Lung (tissue), 12 donors: ENCODE data around the gene ZBTB44. TPM values are rescaled to one million over a fixed set of nuclear protein-coding genes. Genes with fewer than 3 reads are reported as not detected.

Source experiments
- ATAC-seq: fragments of 200-7000 bp; cut with Tn5 transposase; one replicate; pipeline ENCODE4 v1.9.1; 2020; ENCODE audit warnings: moderate number of reproducible peaks; ENCODE audit not compliant: insufficient read depth, low FRiP score
- DNase-seq, 3 donors: peaks; one replicate each; pipeline ENCODE4 v3.0.0-alpha.2; 2013 to 2017
- H3K27ac ChIP-seq, 2 donors: one replicate each; pipeline ENCODE4 v1.5.1; 2013; ENCODE audit warnings: mild to moderate bottlenecking in 2 of 2, moderate library complexity in 2 of 2, control low read depth in 1 of 2, inconsistent platforms in 1 of 2, low read depth in 1 of 2, low read length in 1 of 2
- H3K27me3 ChIP-seq, 3 donors: one replicate each; pipeline ENCODE4 v1.5.1; 2013; ENCODE audit warnings: low read length in 2 of 3; ENCODE audit not compliant: control insufficient read depth in 3 of 3, insufficient read depth in 3 of 3
- H3K36me3 ChIP-seq, 4 donors: one replicate each; pipeline ENCODE4 v1.5.1; 2013; ENCODE audit warnings: low read length in 4 of 4, mild to moderate bottlenecking in 1 of 4, moderate library complexity in 1 of 4; ENCODE audit not compliant: control insufficient read depth in 4 of 4, insufficient read depth in 4 of 4
- H3K4me1 ChIP-seq, 5 donors: one replicate each; pipeline ENCODE4 v1.5.1; 2013; ENCODE audit warnings: low read length in 5 of 5, mild to moderate bottlenecking in 2 of 5, moderate library complexity in 1 of 5; ENCODE audit not compliant: control insufficient read depth in 5 of 5, insufficient read depth in 5 of 5
- H3K4me3 ChIP-seq: one replicate; pipeline ENCODE4 v1.5.1; 2013; ENCODE audit warnings: mild to moderate bottlenecking, control low read depth, moderate library complexity
- H3K9ac ChIP-seq, 2 donors: one replicate each; pipeline ENCODE4 v1.5.1; 2013; ENCODE audit warnings: low read length in 2 of 2, control low read depth in 1 of 2; ENCODE audit not compliant: insufficient read depth in 1 of 2
- H3K9me3 ChIP-seq, 4 donors: one replicate each; pipeline ENCODE4 v1.5.1; 2013; ENCODE audit warnings: low read length in 3 of 4, mild to moderate bottlenecking in 1 of 4, moderate library complexity in 1 of 4; ENCODE audit not compliant: control insufficient read depth in 4 of 4, insufficient read depth in 3 of 4
- CTCF ChIP-seq: IDR thresholded peaks from 2 replicates; pipeline ENCODE4 v1.5.1; 2012; ENCODE audit warnings: mild to moderate bottlenecking; ENCODE audit errors: control extremely low read depth, extremely low read depth
- WGBS, 2 donors: extraction: QIAGEN DNeasy Blood & Tissue Kit; methylation state at CpG; one replicate each; pipeline ENCODE4 v1.1.7; 2013; 5-methylcytosine and 5-hydroxymethylcytosine counted together
- polyA plus RNA-seq, 2 donors: library from polyadenylated mRNA; stranded (reverse); fragments of 200-250 nt; gene quantifications; one replicate each; pipeline ENCODE4 v1.2.1, GENCODE V29; 2013
- total RNA-seq, 2 donors: library from RNA; depleted of rRNA in 1 of 2; stranded (reverse); fragments of >200 nt in 1 of 2; gene quantifications; one replicate each; pipeline ENCODE4 v1.2.1, GENCODE V29; 2014 to 2021
- donor health status: control.
- donor health status: control.
- donor health status: Bipolar disorder and iron deficiency.
- donor health status: healthy.
- donor health status: DM: yes; HTN: yes; CAD: no.

ZBTB44 gene
- total and polyA plus RNA-seq, 4 donors, result 8.6 to 72.7 (median 20.8) TPM

GRCh38 chr11:130347261-130347660 is 32.5 kb upstream of the ZBTB44 start:
- no peak overlapping the region for H3K9ac ChIP-seq
- no peak overlapping the region for H3K4me3 ChIP-seq
- no peak for ATAC-seq
- no peak for DNase-seq
- 76 to 88% methylated on average over 1 of the region's 1 CpG for whole genome bisulfite sequencing, 2 donors
- TF ChIP-seq CTCF, result no peak
- H3K27me3 ChIP-seq, result no peaks in the 10 kb centered on the region
- H3K36me3 ChIP-seq, result no peaks in the 10 kb centered on the region
- no peaks in the 10 kb centered on the region for H3K4me1 ChIP-seq
- H3K27ac ChIP-seq, result no peak overlapping the region
- peaks cover 0 to 2% (median 0%) of the 10 kb centered on the region in 4 donors for H3K9me3 ChIP-seq

GRCh38 chr11:130344841-130345240 is 30.1 kb upstream of the ZBTB44 start:
- H3K4me1 ChIP-seq, result no peaks in the 10 kb centered on the region
- H3K9ac ChIP-seq, result no peak overlapping the region
- H3K27me3 ChIP-seq, result no peaks in the 10 kb centered on the region
- no peak for TF ChIP-seq CTCF
- H3K27ac ChIP-seq, result no peak overlapping the region
- H3K4me3 ChIP-seq, result no peak overlapping the region
- WGBS, 2 donors, result 97% methylated on average over 1 of the region's 1 CpG
- peaks cover 0 to 4% (median 0%) of the 10 kb centered on the region in 4 donors for H3K9me3 ChIP-seq
- H3K36me3 ChIP-seq, result no peaks in the 10 kb centered on the region
- no peak for ATAC-seq
- no peak for DNase-seq

GRCh38 chr11:130340671-130341319 is 26.1 kb upstream of the ZBTB44 start:
- peaks cover 0 to 2% (median 0%) of the 10 kb centered on the region in 4 donors for H3K9me3 ChIP-seq
- H3K4me3 ChIP-seq, result no peak overlapping the region
- no peaks in the 10 kb centered on the region for H3K4me1 ChIP-seq
- H3K27ac ChIP-seq, result no peak overlapping the region
- ATAC-seq (no peak), DNase-seq (peak in 1 of 3 donors; percentile 10)
- H3K27me3 ChIP-seq, result no peaks in the 10 kb centered on the region
- no peaks in the 10 kb centered on the region for H3K36me3 ChIP-seq
- no peak for TF ChIP-seq CTCF
- no peak overlapping the region for H3K9ac ChIP-seq
- WGBS, 2 donors, result 65 to 83% methylated on average over 3 of the region's 3 CpGs

- no peak overlapping the region for H3K4me3 ChIP-seq
- TF ChIP-seq CTCF, result no peak
- no peaks in the 10 kb centered on the region for H3K27me3 ChIP-seq
- DNase-seq (no peak), ATAC-seq (no peak)
- 92 to 98% methylated on average over 3 of the region's 3 CpGs for WGBS, 2 donors
- H3K36me3 ChIP-seq, result no peaks in the 10 kb centered on the region
- peaks cover 0 to 2% (median 0%) of the 10 kb centered on the region in 4 donors for H3K9me3 ChIP-seq
- no peak overlapping the region for H3K9ac ChIP-seq
- no peak overlapping the region for H3K27ac ChIP-seq
- no peaks in the 10 kb centered on the region for H3K4me1 ChIP-seq
Measured at GRCh38 chr11:130338667-130339066, 23.9 kb upstream of the ZBTB44 start.
